Measurements from ENCODE around the gene SLC4A4. TPM values are rescaled to one million over a fixed set of nuclear protein-coding genes. Genes with fewer than 3 reads are reported as not detected.

SLC4A4 gene
- total and polyA plus RNA-seq, 10 of the 15 experiments (the other 5 are each of a cell fraction or from before 2014, with no cell fraction given): 0.05 to 0.44 (median 0.18) TPM

GRCh38 chr4:71469541-71469940 lies 130.7 kb downstream of the SLC4A4 start:
- no peak for TF ChIP-seq USF2 (IDR thresholded peaks at IDR 0.05; ENCODE audit: borderline replicate concordance, low read depth, low read length)
- no peak for TF ChIP-seq BCL11A (IDR thresholded peaks at IDR 0.05; ENCODE audit: low read depth, low read length)
- no peak for TF ChIP-seq SRF (IDR thresholded peaks at IDR 0.05; ENCODE audit: low read depth in 2 of 2, low read length in 2 of 2)
- TF ChIP-seq GABPA (IDR thresholded peaks at IDR 0.05; ENCODE audit: low read depth): no peak
- no peak for TF ChIP-seq ETV6 (conservative IDR thresholded peaks at IDR 0.05 in 1 of 2, IDR thresholded peaks at IDR 0.05 in 1 of 2; ENCODE audit: borderline replicate concordance in 1 of 2, low read depth in 1 of 2)
- TF ChIP-seq IKZF2 (IDR thresholded peaks at IDR 0.05): no peak
- ChIA-PET POLR2A (no interaction called here), CTCF (interaction anchor here (0.8 kb wide), 1 partner anchor 15 kb away, joined by 3 read pairs; no protein-coding TSS in a partner anchor), RAD21 (ENCODE audit: unreplicated experiment) (no interaction called here), SMC1A (ENCODE audit: uncharacterized antibody, unreplicated experiment) (no interaction called here)
- FAIRE-seq: no peak
- in situ Hi-C loops (cut with MboI): no loop called here
- no peak overlapping the region for H3K27ac ChIP-seq (ENCODE audit: control insufficient read depth, insufficient read depth)
- ATAC-seq: no peak
- no peak overlapping the region for H3K9ac ChIP-seq (ENCODE audit: control insufficient read depth, insufficient read depth, low read length)
- H2AFZ ChIP-seq (ENCODE audit: control insufficient read depth, low read depth, low read length): no peak overlapping the region
- no peaks in the 10 kb centered on the region for H3K79me2 ChIP-seq (ENCODE audit: control insufficient read depth, insufficient read depth, low read length)
- H3K4me1 ChIP-seq (ENCODE audit: control insufficient read depth, insufficient read depth, low read length): no peaks in the 10 kb centered on the region
- BruUV-seq (replicated peaks): no TSS peak
- no peaks in the 10 kb centered on the region for H3K36me3 ChIP-seq (ENCODE audit: control insufficient read depth in 2 of 2, insufficient read depth in 2 of 2, low read length in 1 of 2)
- H4K20me1 ChIP-seq (ENCODE audit: control insufficient read depth, insufficient read depth): no peaks in the 10 kb centered on the region
- no peak overlapping the region for H3K4me2 ChIP-seq (ENCODE audit: control insufficient read depth, insufficient read depth)
- intact Hi-C loops (cut with micrococcal nuclease; ENCODE audit: unreplicated experiment): no loop called here
- DNase-seq (ENCODE audit: low read depth, low spot score): no peak
- no peak overlapping the region for H3K4me3 ChIP-seq
- no peaks in the 10 kb centered on the region for H3K27me3 ChIP-seq (replicated peaks in 1 of 2; ENCODE audit: control insufficient read depth in 2 of 2, insufficient read depth in 2 of 2, low read length in 1 of 2)
- H3K9me3 ChIP-seq (replicated peaks; ENCODE audit: control insufficient read depth, insufficient read depth, low read length): no peaks in the 10 kb centered on the region

- ChIA-PET RAD21 (ENCODE audit: unreplicated experiment) (no interaction called here), POLR2A (no interaction called here), SMC1A (ENCODE audit: uncharacterized antibody, unreplicated experiment) (interaction anchor here (0.9 kb wide), 1 partner anchor 242 kb away, joined by 3 read pairs; no protein-coding TSS in a partner anchor), CTCF (no interaction called here)
- intact Hi-C loops (cut with micrococcal nuclease; ENCODE audit: unreplicated experiment) (no loop called here), in situ Hi-C loops (cut with MboI) (no loop called here)
- no TSS peak for BruUV-seq (replicated peaks)
- Histone ChIP-seq H3K9me3 (replicated peaks; ENCODE audit: control insufficient read depth, insufficient read depth, low read length) (no peaks in the 10 kb centered on the region), H3K4me1 (ENCODE audit: control insufficient read depth, insufficient read depth, low read length) (no peaks in the 10 kb centered on the region), H3K79me2 (ENCODE audit: control insufficient read depth, insufficient read depth, low read length) (no peaks in the 10 kb centered on the region), H3K27ac (ENCODE audit: control insufficient read depth, insufficient read depth) (no peak overlapping the region), H3K27me3 (replicated peaks in 1 of 2; ENCODE audit: control insufficient read depth in 2 of 2, insufficient read depth in 2 of 2, low read length in 1 of 2) (no peaks in the 10 kb centered on the region), H4K20me1 (ENCODE audit: control insufficient read depth, insufficient read depth) (no peaks in the 10 kb centered on the region), H2AFZ (ENCODE audit: control insufficient read depth, low read depth, low read length) (no peak overlapping the region), H3K36me3 (ENCODE audit: control insufficient read depth in 2 of 2, insufficient read depth in 2 of 2, low read length in 1 of 2) (no peaks in the 10 kb centered on the region), H3K9ac (ENCODE audit: control insufficient read depth, insufficient read depth, low read length) (no peak overlapping the region), H3K4me2 (ENCODE audit: control insufficient read depth, insufficient read depth) (no peak overlapping the region), H3K4me3 (no peak overlapping the region)
- ATAC-seq (no peak), FAIRE-seq (no peak), DNase-seq (ENCODE audit: low read depth, low spot score) (no peak)
- no peak for TF ChIP-seq MAX (IDR thresholded peaks at IDR 0.05; ENCODE audit: low read depth, low read length)
- TF ChIP-seq NR2C2 (IDR thresholded peaks at IDR 0.05; ENCODE audit: borderline replicate concordance, control insufficient read depth, insufficient read length, low read depth): no peak
- TF ChIP-seq SUPT20H (IDR thresholded peaks at IDR 0.05; ENCODE audit: borderline replicate concordance, control insufficient read depth, low read depth, low read length): no peak
- no peak for TF ChIP-seq FOXK2 (IDR thresholded peaks at IDR 0.05)
- no peak for TF ChIP-seq ZBTB11 (CRISPR knock-in tag; IDR thresholded peaks at IDR 0.05)
- no peak for TF ChIP-seq ETV6 (conservative IDR thresholded peaks at IDR 0.05 in 1 of 2, IDR thresholded peaks at IDR 0.05 in 1 of 2; ENCODE audit: borderline replicate concordance in 1 of 2, low read depth in 1 of 2)
- no peak for TF ChIP-seq NRF1 (conservative IDR thresholded peaks at IDR 0.05; ENCODE audit: low read depth, low read length)
- TF ChIP-seq CBX5 (IDR thresholded peaks at IDR 0.05; ENCODE audit: low read depth): no peak
- no peak for TF ChIP-seq ZBED1 (IDR thresholded peaks at IDR 0.05; ENCODE audit: borderline replicate concordance)
Measured at GRCh38 chr4:71470524-71470923, 131.7 kb downstream of the SLC4A4 start.

Measured in GM12878 (cell line).